DMS153 (cell line): ENCODE results near the gene OTOS.

Source experiments
- DNase-seq: peaks from one replicate; lab custom pipeline; 2025; lab: John Stamatoyannopoulos, UW

The OTOS gene

DNA sequence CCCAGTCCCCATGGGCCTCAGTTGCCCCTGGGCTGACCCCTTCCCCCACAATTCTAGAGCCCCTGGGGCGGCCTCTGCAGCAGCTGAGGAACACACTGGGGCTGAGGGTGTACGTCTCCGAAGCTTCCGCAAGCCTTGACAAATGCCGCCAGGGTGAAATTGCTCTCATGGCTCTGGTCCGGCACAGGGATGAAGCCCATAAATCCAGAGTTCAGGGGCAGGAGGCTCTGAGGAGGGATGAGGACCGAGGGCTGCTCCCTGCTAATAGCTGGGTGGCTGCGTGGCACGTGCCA lies 27.1 kb upstream of the OTOS start:
- no peak for DNase-seq

DNA sequence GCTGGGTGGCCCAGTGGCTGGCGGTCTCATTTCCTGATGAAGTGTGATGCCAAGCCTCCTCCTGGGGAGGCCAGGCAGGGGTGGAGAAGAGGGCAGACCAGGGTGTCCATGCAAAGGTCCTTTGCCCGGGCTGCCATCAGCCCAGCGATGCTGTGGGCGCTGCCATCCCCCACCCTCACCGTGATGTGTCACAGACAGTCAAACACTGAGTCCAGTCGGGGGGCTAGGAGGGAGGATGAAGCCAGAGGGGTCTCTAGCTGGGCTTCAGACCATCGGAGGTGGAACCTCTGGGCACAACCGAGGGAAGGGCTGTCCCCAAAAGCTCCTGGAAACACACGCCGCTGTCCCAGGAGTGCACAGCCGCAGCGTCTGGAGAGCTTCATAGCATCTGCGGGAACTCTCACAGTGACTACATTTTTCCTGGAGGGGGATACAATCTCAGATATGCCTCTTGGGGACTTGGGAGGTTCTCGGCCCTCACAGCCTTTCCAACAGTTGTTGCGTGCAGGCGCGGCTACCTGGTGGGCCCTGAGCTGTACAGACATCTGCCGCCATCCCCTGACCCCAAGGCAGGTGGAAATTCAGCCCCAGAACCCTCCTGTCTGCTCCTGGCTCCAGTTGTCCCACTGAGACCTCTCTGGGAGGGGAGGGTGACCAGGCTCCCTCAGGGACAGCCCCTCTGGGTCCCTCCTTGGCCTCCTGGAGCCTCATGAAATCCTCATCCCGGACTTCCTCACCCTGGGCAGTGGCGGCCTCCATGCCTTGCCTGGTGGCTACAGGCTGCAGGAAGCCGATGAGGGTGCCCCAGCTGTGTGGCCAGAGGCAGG lies 26.5 kb upstream of the OTOS start:
- no peak for DNase-seq

GRCh38 chr2:240166191-240166590 lies 25.7 kb upstream of the OTOS start:
- no peak for DNase-seq

- no peak for DNase-seq
These were observed 25.2 kb upstream of the OTOS start for GRCh38 chr2:240165661-240166060.

DNA sequence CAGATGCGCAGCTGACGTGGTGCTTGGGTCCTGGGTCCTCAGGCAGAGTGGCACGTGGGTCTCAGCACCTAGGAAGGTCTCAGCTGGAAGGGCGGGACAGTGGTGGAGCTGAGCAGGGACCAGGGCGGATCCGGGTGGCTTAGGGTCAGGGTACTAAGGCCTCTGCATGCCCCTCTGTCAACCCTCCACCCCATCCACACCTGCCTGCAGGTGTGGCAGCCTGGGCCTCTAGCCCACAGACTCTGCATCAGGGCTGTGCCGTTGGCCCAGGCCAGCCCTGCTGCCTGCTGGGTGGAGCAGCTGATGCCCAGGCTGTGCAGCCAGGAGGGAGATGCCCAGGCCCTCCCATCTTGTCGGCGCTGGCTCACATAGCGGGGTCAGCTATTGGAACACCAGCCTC lies 24.6 kb upstream of the OTOS start:
- no peak for DNase-seq

GRCh38 chr2:240164586-240164985 lies 24.1 kb upstream of the OTOS start:
- DNase-seq: no peak

- DNase-seq: no peak
These were observed 23.6 kb upstream of the OTOS start for GRCh38 chr2:240163844-240164574.

DNA sequence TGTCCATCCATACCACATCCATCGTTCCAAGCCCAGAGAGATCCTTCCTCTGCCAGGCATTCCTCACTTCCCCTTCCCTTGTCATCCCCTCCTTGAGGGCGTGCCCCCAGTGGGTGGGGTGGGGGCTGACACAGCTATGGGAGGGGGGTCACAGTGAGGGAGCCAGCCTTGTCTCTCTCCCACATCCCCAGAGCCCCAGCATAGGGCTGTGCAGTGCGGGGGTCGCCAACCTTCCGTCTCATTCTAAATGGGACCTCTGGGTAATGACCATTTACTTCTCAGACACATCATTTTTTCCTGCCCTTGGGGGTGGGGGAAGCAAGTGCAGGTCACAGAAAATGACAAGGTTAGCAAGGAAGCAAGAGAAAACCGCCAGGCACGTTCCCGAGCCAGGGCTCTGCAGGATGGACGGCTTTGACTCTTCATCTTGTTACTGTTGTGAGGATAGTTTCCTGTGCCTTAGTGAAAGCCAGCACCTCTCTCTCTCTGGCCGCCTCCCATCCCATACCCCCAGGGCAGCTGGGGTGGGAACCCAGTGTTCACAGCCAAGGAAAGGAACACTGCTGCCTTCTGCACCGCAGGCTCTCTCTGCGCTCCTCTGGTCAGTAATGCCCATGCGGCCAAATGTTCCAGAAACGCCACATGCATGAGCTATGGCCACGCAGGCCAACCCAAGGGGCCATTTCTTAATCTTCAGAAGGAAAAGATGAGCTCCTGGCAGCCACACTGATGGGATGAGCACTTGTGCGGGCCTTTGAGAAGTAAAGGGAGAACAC lies 22.7 kb upstream of the OTOS start:
- DNase-seq: no peak

DNA sequence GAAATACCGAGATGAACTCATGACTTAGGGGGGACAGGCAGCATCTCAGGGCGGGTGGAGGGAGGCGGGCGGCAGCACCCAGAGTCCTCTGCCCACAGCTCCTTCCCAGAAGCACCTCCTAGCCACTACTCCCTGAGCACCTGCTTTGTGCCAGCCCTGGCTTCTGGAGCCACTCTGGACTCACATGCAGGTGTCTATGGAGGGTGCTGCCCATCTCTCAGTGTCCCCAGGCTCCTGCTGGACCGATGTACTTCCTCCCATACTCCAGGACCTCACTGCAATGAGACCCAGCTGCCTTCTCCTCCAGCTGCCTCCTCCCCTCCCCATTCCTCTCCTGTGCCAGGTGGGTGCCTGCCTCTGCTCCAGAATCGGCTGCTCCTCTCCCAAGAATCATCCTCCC lies 22.1 kb upstream of the OTOS start:
- no peak for DNase-seq

- no peak for DNase-seq
These were observed 21.6 kb upstream of the OTOS start for GRCh38 chr2:240162032-240162431.

DNA sequence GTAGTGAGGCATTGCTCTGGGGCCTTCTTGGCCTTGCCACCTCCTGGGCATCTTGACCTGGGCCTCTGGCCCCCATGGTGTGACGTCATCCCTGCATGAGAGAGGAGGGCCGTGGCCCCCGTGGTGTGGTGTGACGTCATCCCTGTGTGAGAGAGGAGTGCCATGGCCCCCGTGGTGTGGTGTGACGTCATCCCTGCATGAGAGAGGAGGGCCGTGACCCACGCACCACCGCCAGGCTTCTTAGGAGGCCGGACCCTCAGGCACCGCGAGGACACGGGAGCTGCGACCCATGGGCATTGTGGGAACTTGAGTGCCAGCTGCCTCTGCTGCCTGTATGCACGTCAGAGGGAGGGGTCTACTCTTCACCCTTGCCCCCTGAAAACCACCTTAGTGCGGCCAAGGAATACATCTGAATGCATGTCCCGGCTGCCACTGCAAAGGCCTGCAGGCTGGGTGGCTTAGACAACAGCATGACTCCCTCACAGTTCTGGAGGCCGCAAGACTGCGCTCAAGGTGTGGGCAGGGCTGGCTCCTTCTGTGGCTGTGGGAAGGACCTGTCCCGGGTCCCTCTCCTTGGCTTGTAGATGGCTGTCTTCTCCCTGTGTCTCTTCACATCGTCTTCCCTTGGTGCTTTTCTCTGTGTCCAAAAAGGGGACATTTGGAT lies 20.8 kb upstream of the OTOS start:
- no peak for DNase-seq

GRCh38 chr2:240160291-240161086 lies 20.0 kb upstream of the OTOS start:
- DNase-seq: no peak

DNA sequence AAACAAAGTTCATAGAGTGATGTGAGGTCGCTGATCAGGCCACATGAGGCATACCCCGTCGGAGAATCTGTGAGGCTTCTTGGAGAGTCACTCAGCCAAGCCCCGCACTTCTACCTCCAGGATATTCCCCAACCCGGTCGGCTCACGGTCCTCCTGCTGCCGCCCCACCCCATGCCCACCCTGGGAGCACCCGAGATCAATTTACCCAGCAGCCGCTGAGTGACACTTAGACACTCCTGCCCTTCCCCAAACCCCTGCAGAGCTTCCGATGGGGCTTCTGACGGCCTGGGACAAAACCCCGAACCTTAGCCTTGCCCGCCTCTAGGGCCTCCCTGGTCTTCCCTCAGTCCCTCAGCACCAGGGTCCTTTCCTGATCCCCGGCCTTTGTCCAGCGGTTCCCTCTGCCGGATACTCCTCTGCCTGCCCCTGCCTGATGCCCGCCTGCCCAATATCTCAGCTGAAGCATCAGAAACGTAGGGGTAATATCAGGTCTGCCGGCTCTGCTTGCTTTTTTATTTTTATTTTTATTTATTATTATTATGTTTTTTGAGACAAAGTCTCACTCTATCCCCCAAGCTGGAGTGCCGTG lies 18.9 kb upstream of the OTOS start:
- DNase-seq: no peak

DNA sequence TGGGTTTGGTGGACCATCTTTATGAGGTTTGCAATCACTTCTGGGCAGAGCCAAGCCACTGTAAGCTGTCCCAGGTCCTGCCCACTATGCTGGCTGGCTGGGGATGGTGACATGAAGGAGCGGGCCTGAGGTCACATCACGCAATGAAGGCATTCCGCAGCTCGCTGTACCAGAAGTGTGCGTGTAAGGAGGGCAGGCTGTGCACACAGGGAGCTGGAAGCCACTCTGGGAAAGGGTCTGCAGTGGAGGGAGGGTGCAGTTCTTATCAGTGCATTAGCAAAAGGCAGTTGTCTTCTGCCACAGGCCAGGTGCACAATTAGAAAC lies 16.7 kb upstream of the OTOS start:
- DNase-seq: no peak

DNA sequence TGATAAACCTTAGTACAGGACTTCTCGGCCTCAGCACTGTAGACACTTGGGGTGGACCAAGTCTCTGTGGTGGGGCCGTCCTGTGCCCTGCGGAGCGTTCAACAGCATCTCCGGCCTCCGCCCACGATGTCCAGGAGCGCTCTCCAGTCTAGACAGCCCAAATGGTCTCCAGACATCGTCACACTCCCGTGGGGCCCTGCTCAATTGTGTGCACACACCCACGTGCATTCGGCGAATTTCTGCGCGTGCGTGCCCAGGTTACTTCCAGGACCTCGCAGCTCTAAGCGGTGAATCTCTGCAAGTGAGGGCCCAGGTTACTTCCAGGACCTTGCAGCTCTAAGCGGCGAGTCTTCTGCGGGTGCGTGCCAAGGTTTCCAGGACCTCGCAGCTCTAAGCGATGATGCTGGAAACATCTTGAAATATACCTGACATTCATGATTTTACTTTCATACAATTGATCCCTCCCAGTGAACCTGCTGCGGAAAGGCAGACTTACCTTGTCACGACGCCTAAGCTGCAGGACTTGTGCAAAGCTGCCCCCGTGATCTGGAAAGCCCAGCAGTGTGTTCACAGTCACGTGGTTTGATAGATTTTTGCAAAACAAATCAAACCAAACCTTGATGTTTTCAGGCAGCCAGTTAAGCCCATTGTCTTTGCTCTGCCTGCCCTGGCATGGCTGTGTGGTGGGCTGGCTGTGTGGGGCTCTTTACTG lies 16.1 kb upstream of the OTOS start:
- no peak for DNase-seq

DNA sequence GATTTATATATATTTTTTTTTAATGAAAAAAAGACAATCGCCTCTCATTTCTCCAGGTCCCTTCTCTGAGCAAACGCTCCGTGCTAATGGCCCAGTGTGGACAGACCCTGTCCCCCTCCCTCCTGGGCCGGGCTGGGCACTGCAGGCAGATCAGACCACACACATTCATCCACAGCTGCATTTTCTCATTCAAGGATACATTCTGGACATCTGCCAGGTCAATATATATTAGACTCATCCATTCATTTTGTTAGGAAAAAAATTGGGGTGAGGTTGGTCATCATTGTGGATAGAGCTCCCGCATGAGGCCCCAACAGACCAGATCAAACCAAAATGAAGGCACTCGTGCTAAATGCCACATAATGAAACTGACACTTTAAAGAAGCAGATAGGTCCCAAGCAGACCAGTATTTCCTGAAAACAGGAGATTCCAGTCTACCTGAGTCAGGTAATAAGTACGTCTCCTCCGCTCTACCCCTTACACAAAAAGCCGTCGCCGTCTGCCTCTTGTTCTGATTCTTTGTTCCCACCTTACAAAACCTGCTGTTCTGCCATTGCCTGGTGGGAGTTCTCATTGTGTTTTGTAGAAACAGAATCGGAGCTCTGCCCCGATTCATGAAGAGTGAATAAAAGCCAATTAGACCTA lies 15.4 kb upstream of the OTOS start:
- DNase-seq: no peak

DNA sequence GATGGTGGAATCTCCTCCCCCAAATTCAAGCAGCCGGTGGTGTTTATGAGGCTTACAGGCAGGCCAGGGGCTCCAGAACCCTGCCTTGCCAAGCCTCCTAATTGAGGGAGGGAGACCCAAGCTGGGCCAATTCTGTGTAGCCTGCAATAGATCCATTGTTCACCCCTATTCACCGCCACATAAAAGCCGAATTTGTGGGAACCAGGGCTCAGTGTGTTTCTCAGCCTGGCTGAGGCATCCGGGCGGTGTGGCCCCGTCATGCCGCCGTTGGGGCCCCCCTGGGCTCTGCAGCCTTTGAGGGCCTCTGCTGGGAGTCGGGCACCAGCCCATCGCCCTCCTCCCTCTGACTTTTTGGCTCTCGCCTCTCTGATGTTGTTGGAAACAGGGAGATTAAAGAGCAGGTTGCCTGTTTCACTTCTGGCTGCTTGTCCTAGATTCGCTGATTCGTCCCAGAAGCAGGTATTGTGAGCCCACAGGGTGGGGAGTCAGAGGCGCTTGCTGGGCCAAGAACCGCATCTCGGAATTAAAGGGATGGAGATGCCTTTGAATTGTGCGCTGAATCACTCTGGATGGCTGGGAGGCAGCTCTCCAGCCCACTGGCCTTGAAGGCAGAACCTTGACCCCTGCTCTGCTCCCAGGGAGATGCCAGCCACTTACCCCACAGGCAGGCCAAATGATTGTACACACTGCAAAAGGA lies 14.7 kb upstream of the OTOS start:
- no peak for DNase-seq

DNA sequence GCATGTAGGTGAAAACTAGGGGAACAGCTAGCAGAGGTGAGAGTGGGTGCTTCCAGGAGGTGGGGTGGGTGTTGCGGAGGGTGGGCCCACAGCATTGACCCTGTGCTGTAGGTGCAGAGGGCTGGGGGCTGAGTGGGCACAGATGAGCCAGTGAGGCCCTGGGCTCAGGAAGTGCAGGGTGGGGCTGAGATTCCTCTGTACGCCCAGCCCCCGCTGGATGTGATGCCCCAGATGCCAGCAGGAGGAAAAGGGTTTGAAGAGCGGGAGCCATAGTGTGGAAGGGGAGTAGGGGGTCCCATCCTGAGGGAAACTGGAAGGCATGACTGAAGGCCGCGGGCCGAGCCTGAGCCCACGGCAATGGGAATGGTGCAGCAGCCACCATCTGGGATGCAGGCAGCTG lies 14.1 kb upstream of the OTOS start:
- DNase-seq: no peak

DNA sequence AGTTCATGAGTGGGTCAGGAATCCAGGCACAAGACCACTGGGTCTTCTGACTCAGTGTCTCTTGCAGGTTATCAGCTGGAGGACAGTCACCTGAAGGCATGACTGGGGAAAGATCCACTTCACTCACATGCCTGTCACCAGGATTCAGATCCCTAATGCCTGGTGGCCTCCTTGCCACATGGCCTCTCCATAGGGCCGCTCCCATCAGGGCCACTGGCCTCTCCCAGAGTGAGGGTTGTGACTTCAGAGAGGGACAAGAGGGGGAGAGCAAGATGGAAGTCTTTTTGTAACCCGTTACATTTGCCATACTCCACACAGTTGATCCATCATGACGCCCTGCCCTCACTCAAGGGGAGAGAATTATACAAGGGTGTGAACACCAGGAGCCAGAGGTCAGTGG lies 13.0 kb upstream of the OTOS start:
- no peak for DNase-seq
